Thyroid gland (tissue), 4 donors: Measurements from ENCODE around the gene MAD1L1. TPM values are rescaled to one million over a fixed set of nuclear protein-coding genes. Genes with fewer than 3 reads are reported as not detected.

Source experiments
- DNase-seq, 2 donors: peaks; one replicate each; pipeline ENCODE4 v3.0.0-alpha.2; 2019
- H3K27ac ChIP-seq, 3 donors: fragments of 200-600 bp; sonication (generic); 1 replicate in 2 of 3; 2 replicates in 1 of 3; pipeline ENCODE4 v1.5.1; 2016 to 2019; ENCODE audit warnings: mild to moderate bottlenecking in 1 of 3, moderate library complexity in 1 of 3
- H3K27me3 ChIP-seq: fragments of 200-600 bp; sonication (generic); one replicate; pipeline ENCODE4 v1.5.1; 2019
- H3K36me3 ChIP-seq, 2 donors: fragments of 200-600 bp; sonication (generic); one replicate each; pipeline ENCODE4 v1.5.1; 2016 to 2019
- H3K4me1 ChIP-seq, 2 donors: fragments of 200-600 bp; sonication (generic); one replicate each; pipeline ENCODE4 v1.5.1; 2017 to 2019
- H3K4me3 ChIP-seq, 3 donors: fragments of 200-600 bp; sonication (generic); replicated peaks in 1 of 3; 1 replicate in 2 of 3; 2 replicates in 1 of 3; pipeline ENCODE4 v1.5.1; 2016; ENCODE audit warnings: mild to moderate bottlenecking in 1 of 3
- H3K9me3 ChIP-seq: fragments of 200-600 bp; sonication (generic); one replicate; pipeline ENCODE4 v1.5.1; 2017
- POLR2A ChIP-seq, 2 donors: fragments of 450-650 bp; IDR thresholded peaks; one replicate each; pipeline ENCODE4 v1.6.1; 2017; ENCODE audit warnings: antibody characterized with exemption in 2 of 2, mild to moderate bottlenecking in 2 of 2, moderate library complexity in 1 of 2
- WGBS, 2 donors: methylation state at CpG; one replicate each; pipeline ENCODE4 v1.1.5; 2017; 5-methylcytosine and 5-hydroxymethylcytosine counted together
- intact Hi-C: fragments of 100-400 bp; cut with DNase I; formaldehyde crosslinking; loops from one replicate; pipeline ENCODE4 v1.15.1; 2023
- total RNA-seq, 4 donors: library from RNA; depleted of rRNA; stranded (reverse); fragments of >200 nt; gene quantifications; one replicate each; pipeline ENCODE4 v1.2.3, GENCODE V29; 2016
- TF ChIP-seq, protein P1 (sequence below), 6 experiments: fragments of 200-600 bp in 3 of 6; fragments of 450-650 bp in 3 of 6; sonication (generic) in 3 of 6; IDR thresholded peaks; one replicate each; pipeline ENCODE4 v1.5.1; 2016 to 2019; ENCODE audit warnings: antibody characterized with exemption in 6 of 6, mild to moderate bottlenecking in 2 of 6, inconsistent platforms in 1 of 6, moderate library complexity in 1 of 6

The MAD1L1 gene
- total RNA-seq, 4 donors from 2014 or later = 27.4 to 38.6 (median 33.9) TPM

GRCh38 chr7:2120841-2121830 lies 111.6 kb downstream of the MAD1L1 start:
- intact Hi-C loops = no loop called here
- Histone ChIP-seq H3K4me3 (no peak overlapping the region), H3K36me3 (no peaks in the 10 kb centered on the region), H3K4me1 (peaks cover 13 to 20% of the 10 kb centered on the region in 2 donors), H3K9me3 (no peaks in the 10 kb centered on the region), H3K27me3 (no peaks in the 10 kb centered on the region), H3K27ac (no peak overlapping the region)
- WGBS, 2 donors = 75 to 90% methylated on average over 16 to 30 of the region's 37 CpGs
- TF ChIP-seq POLR2A (IDR thresholded peaks at IDR 0.05) = no peak
- TF ChIP-seq, protein P1, sequence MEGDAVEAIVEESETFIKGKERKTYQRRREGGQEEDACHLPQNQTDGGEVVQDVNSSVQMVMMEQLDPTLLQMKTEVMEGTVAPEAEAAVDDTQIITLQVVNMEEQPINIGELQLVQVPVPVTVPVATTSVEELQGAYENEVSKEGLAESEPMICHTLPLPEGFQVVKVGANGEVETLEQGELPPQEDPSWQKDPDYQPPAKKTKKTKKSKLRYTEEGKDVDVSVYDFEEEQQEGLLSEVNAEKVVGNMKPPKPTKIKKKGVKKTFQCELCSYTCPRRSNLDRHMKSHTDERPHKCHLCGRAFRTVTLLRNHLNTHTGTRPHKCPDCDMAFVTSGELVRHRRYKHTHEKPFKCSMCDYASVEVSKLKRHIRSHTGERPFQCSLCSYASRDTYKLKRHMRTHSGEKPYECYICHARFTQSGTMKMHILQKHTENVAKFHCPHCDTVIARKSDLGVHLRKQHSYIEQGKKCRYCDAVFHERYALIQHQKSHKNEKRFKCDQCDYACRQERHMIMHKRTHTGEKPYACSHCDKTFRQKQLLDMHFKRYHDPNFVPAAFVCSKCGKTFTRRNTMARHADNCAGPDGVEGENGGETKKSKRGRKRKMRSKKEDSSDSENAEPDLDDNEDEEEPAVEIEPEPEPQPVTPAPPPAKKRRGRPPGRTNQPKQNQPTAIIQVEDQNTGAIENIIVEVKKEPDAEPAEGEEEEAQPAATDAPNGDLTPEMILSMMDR (IDR thresholded peaks at IDR 0.05) = no peak
- DNase-seq = no peak

DNA sequence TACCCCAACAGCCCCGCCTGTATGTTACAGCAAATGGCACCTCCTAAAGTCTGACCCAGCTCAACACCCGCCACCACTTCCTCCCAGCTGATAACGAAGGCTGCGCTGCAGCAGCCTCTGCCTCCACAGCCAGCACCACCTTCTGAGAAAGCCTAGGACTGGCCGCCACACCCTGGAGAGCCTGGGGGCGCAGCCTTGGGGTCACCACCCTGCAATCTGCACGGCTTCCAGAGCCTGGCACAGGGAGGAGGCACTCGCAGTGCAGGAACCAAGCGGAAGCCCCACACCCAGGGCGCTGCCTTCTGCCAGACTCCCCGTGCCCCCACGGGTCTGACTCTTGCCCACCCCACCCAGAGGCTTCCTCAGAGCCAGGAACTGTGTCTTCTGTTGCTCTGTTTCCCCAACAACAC lies 112.5 kb downstream of the MAD1L1 start:
- no peaks in the 10 kb centered on the region for H3K36me3 ChIP-seq
- H3K27ac ChIP-seq = no peak overlapping the region
- peaks cover 14 to 28% of the 10 kb centered on the region in 2 donors for H3K4me1 ChIP-seq
- intact Hi-C loops = no loop called here
- no peak overlapping the region for H3K4me3 ChIP-seq
- 84 to 92% methylated on average over 11 to 12 of the region's 12 CpGs for whole genome bisulfite sequencing, 2 donors
- DNase-seq = no peak
- no peaks in the 10 kb centered on the region for H3K27me3 ChIP-seq
- H3K9me3 ChIP-seq = no peaks in the 10 kb centered on the region
- TF ChIP-seq, protein P1 (IDR thresholded peaks at IDR 0.05) = no peak
- TF ChIP-seq POLR2A (IDR thresholded peaks at IDR 0.05) = no peak

DNA sequence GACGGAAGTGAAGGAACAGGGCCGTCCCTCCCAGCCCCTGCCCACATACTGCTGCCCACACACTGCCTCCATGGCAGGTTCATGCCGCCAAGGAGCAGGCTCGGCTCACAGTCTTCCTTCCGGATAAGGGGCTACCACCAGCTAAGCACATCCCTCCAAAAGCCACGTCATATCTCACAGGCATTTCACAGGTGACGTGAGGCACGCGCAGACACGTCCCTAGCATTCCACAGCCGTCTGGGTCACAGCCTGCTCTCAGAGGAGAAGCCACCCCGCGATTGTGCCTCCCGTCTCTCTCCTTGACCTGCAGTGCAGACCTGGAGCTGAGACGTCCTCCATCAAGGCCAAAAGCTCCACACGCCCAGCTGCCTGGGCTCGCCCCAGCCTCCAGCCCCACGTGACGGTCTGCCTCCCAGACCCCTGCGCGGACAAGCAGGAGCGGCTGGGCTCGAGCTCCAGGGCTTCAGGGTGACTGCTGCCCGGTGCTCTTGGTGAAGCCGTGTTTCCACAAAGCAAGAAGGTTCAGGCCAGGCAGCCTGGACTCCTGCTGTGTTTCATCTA lies 114.0 kb downstream of the MAD1L1 start:
- intact Hi-C loops = no loop called here
- Histone ChIP-seq H3K4me1 (peaks cover 14 to 28% of the 10 kb centered on the region in 2 donors), H3K4me3 (no peak overlapping the region), H3K27me3 (no peaks in the 10 kb centered on the region), H3K36me3 (no peaks in the 10 kb centered on the region), H3K27ac (no peak overlapping the region), H3K9me3 (no peaks in the 10 kb centered on the region)
- DNase-seq = no peak
- WGBS, 2 donors = 86 to 95% methylated on average over 13 to 15 of the region's 25 CpGs
- TF ChIP-seq POLR2A (IDR thresholded peaks at IDR 0.05) = no peak
- TF ChIP-seq, protein P1 (IDR thresholded peaks at IDR 0.05) = no peak

GRCh38 chr7:2118056-2118455 lies 114.7 kb downstream of the MAD1L1 start:
- Histone ChIP-seq H3K36me3 (no peaks in the 10 kb centered on the region), H3K27me3 (no peaks in the 10 kb centered on the region), H3K4me3 (no peak overlapping the region), H3K27ac (no peak overlapping the region), H3K9me3 (no peaks in the 10 kb centered on the region), H3K4me1 (peaks cover 14 to 28% of the 10 kb centered on the region in 2 donors)
- TF ChIP-seq POLR2A (IDR thresholded peaks at IDR 0.05) = no peak
- intact Hi-C loops = no loop called here
- DNase-seq = no peak
- 76 to 93% methylated on average over 3 to 10 of the region's 11 CpGs for WGBS, 2 donors

DNA sequence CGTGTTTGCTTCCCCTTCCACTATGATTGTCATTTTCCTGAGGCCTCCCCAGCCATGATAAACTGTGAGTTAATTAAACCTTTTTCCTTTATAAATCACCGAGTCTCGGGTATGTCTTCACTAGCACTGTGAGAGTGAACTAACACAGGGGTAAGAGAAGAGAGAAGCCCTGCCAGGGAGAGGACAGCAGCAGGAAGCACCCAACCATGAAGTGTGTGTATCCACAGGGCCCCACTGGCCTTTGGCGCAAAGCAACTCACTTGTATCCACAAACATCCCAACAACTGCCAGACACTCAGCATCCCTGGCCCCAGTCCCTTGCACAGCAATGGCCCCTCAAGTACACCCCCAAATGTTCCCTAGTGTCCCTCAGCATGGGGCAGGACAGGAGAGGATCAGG lies 115.1 kb downstream of the MAD1L1 start:
- Histone ChIP-seq H3K9me3 (no peaks in the 10 kb centered on the region), H3K27ac (peak overlapping the region in 2 of 3 donors; percentile 21 to 32), H3K4me1 (peaks cover 14 to 28% of the 10 kb centered on the region in 2 donors), H3K27me3 (no peaks in the 10 kb centered on the region), H3K36me3 (no peaks in the 10 kb centered on the region), H3K4me3 (no peak overlapping the region)
- intact Hi-C loops = no loop called here
- 42 to 50% methylated on average over 4 of the region's 4 CpGs for WGBS, 2 donors
- DNase-seq = peak; percentile 28 to 55
- TF ChIP-seq POLR2A (IDR thresholded peaks at IDR 0.05) = no peak
- TF ChIP-seq, protein P1 (IDR thresholded peaks at IDR 0.05) = no peak
